ENCODE data around the gene GREB1. TPM values are rescaled to one million over a fixed set of nuclear protein-coding genes. Genes with fewer than 3 reads are reported as not detected.

GREB1 gene
- total and polyA plus RNA-seq, 2 of the 13 experiments (the other 11 are each of a cell fraction or from before 2014, with no cell fraction given) = 31.3 to 61.2 TPM

GRCh38 chr2:11530864-11531465, 2.9 kb upstream of the GREB1 start (continued):
- TF ChIP-seq ZNF441 (CRISPR knock-in tag; IDR thresholded peaks at IDR 0.05; ENCODE audit: borderline replicate concordance) (no peak), ZNF484 (CRISPR knock-in tag; IDR thresholded peaks at IDR 0.05; ENCODE audit: borderline replicate concordance, low read depth) (no peak), CENPBD1 (CRISPR knock-in tag; IDR thresholded peaks at IDR 0.05; ENCODE audit: borderline replicate concordance, low read depth) (no peak), SNRNP70 (IDR thresholded peaks at IDR 0.05; ENCODE audit: low read depth, low read length) (no peak)

GRCh38 chr2:11532416-11533055, 1.3 kb upstream of the GREB1 start:
- WGBS (ENCODE audit: low lambda C conversion rate) = 84% methylated on average over 10 of the region's 10 CpGs
- TF ChIP-seq WIZ (CRISPR knock-in tag; IDR thresholded peaks at IDR 0.05) (no peak), TCF12 (IDR thresholded peaks at IDR 0.05) (no peak), TCF12 (CRISPR knock-in tag; IDR thresholded peaks at IDR 0.05) (no peak), FOSL2 (CRISPR knock-in tag; IDR thresholded peaks at IDR 0.05) (peak; percentile 79), GPN1 (CRISPR knock-in tag; IDR thresholded peaks at IDR 0.05; ENCODE audit: borderline replicate concordance) (no peak), FOXK1 (CRISPR knock-in tag; IDR thresholded peaks at IDR 0.05; ENCODE audit: borderline replicate concordance, low read depth) (no peak), SP4 (CRISPR knock-in tag; IDR thresholded peaks at IDR 0.05) (no peak), NAIF1 (CRISPR knock-in tag; IDR thresholded peaks at IDR 0.05; ENCODE audit: borderline replicate concordance) (no peak), SNAPC5 (CRISPR knock-in tag; IDR thresholded peaks at IDR 0.05; ENCODE audit: borderline replicate concordance) (0 out of 2 replicates have a peak, but pooled peaks have one; percentile 30), IRF2 (CRISPR knock-in tag; IDR thresholded peaks at IDR 0.05) (no peak), ZNF263 (CRISPR knock-in tag; IDR thresholded peaks at IDR 0.05) (peak; percentile 39; the same call in 1 of the 2 replicates), SAP130 (CRISPR knock-in tag; IDR thresholded peaks at IDR 0.05; ENCODE audit: low read depth) (peak; percentile 17; the same call in 1 of the 2 replicates), THRA (CRISPR knock-in tag; IDR thresholded peaks at IDR 0.05; ENCODE audit: borderline replicate concordance) (no peak), PHF21A (CRISPR knock-in tag; IDR thresholded peaks at IDR 0.05) (no peak), CEBPG (CRISPR knock-in tag; IDR thresholded peaks at IDR 0.05) (0 out of 2 replicates have a peak, but pooled peaks have one; percentile 5), MEIS2 (CRISPR knock-in tag; IDR thresholded peaks at IDR 0.05) (no peak)

More at GRCh38 chr2:11532416-11533055, 1.3 kb upstream of the GREB1 start:
- in situ Hi-C loops (cut with HindIII; ENCODE audit: extremely low pct_ligation_motif_present, low pct_unique_long_range_greater_than_20kb) (no loop called here), intact Hi-C loops (cut with micrococcal nuclease; ENCODE audit: unreplicated experiment) (loop anchor here (10.0 kb wide), 1 partner anchor 168 kb away; no protein-coding TSS in a partner anchor)
- no peak for ATAC-seq
- H3K79me2 ChIP-seq (ENCODE audit: insufficient read depth, low read length) = peaks cover 91% of the 10 kb centered on the region
- no peak for FAIRE-seq
- no peaks in the 10 kb centered on the region for H3K27me3 ChIP-seq (ENCODE audit: control insufficient read depth in 1 of 2, insufficient read depth in 2 of 2, low read length in 2 of 2)
- no peaks in the 10 kb centered on the region for H4K20me1 ChIP-seq (ENCODE audit: insufficient read depth, low read length)
- H3K4me2 ChIP-seq (ENCODE audit: low read depth, low read length) = peak overlapping the region; percentile 52
- H3K9ac ChIP-seq (ENCODE audit: insufficient read depth, low read depth, low read length) = peak overlapping the region; percentile 6; the same call in 1 of the 2 replicates
- no peak overlapping the region for H2AFZ ChIP-seq (ENCODE audit: low read length)
- peak overlapping the region; percentile 59 for H3K27ac ChIP-seq (ENCODE audit: extremely low read length, insufficient read depth, low read length)
- H3K4me3 ChIP-seq (replicated peaks in 1 of 3; ENCODE audit: insufficient read depth in 1 of 3, low read depth in 2 of 3, low read length in 3 of 3) = no peak overlapping the region; a peak in 1 of 6 replicates
- DNase-seq (ENCODE audit: low spot score) = no peak
- no peaks in the 10 kb centered on the region for H3K9me3 ChIP-seq (ENCODE audit: low read length)
- H3K36me3 ChIP-seq (replicated peaks in 1 of 2; ENCODE audit: control insufficient read depth in 1 of 2, insufficient read depth in 2 of 2, low read length in 2 of 2) = peaks cover 0 to 3% of the 10 kb centered on the region in 2 experiments; a peak in 1 of 5 replicates
- POLR2A ChIA-PET = interaction anchor here (1.0 to 5.2 kb wide), 8 partner anchors 10 to 67 kb away, joined by 3 to 48 read pairs (median 4); partner anchors contain the start of gene E2F6
- CTCF ChIA-PET (ENCODE audit: low intra/inter-chr PET ratio, low total read pairs) = no interaction called here
- BruUV-seq (replicated peaks) = no TSS peak
- peaks cover 80% of the 10 kb centered on the region for H3K4me1 ChIP-seq (ENCODE audit: insufficient read depth, low read length)

Measured in HepG2 (cell line).